Stimulated activated CD8-positive, alpha-beta memory T cell treated with anti-CD3 and anti-CD28 coated beads, Interleukin-15, amount 100 ng/mL, for 1 hour (primary cell): ENCODE data around the gene RSBN1L.
A peak's percentile ranks its signal among the peaks of the same experiment; 100 is the strongest.

Experiments
- DNase-seq: peaks from one replicate; pipeline ENCODE4 v3.0.0-alpha.2; 2020; ENCODE audit warnings: low read depth

RSBN1L gene

GRCh38 chr7:77731716-77732115 lies 35.5 kb downstream of the RSBN1L start:
- DNase-seq: no peak

- DNase-seq: no peak
Measured at GRCh38 chr7:77734659-77735421, 38.6 kb downstream of the RSBN1L start.

GRCh38 chr7:77735457-77735856 lies 39.2 kb downstream of the RSBN1L start:
- DNase-seq: no peak

- DNase-seq: no peak
Measured at GRCh38 chr7:77736991-77737390, 40.7 kb downstream of the RSBN1L start.

GRCh38 chr7:77738382-77738781 lies 42.1 kb downstream of the RSBN1L start:
- no peak for DNase-seq

- no peak for DNase-seq
Measured at GRCh38 chr7:77738871-77739270, 42.6 kb downstream of the RSBN1L start.

- DNase-seq: no peak
Measured at GRCh38 chr7:77740257-77740656, 44.0 kb downstream of the RSBN1L start.

- DNase-seq: no peak
Measured at GRCh38 chr7:77743518-77743917, 47.3 kb downstream of the RSBN1L start.

- DNase-seq: no peak
Measured at GRCh38 chr7:77745746-77746145, 49.5 kb downstream of the RSBN1L start.

GRCh38 chr7:77746164-77746823 lies 50.0 kb downstream of the RSBN1L start:
- no peak for DNase-seq

GRCh38 chr7:77746824-77747165 lies 50.5 kb downstream of the RSBN1L start:
- DNase-seq: no peak

- DNase-seq: no peak
Measured at GRCh38 chr7:77747178-77747577, 50.9 kb downstream of the RSBN1L start.

- no peak for DNase-seq
Measured at GRCh38 chr7:77747718-77748117, 51.5 kb downstream of the RSBN1L start.

GRCh38 chr7:77752016-77752415 lies 55.8 kb downstream of the RSBN1L start:
- no peak for DNase-seq

GRCh38 chr7:77753173-77753572 lies 56.9 kb downstream of the RSBN1L start:
- DNase-seq: no peak

GRCh38 chr7:77757589-77757988 lies 61.3 kb downstream of the RSBN1L start:
- no peak for DNase-seq

GRCh38 chr7:77759294-77759889 lies 63.1 kb downstream of the RSBN1L start:
- DNase-seq: peak; percentile 50

- no peak for DNase-seq
Measured at GRCh38 chr7:77760809-77761453, 64.7 kb downstream of the RSBN1L start.

GRCh38 chr7:77765481-77765880 lies 69.2 kb downstream of the RSBN1L start:
- no peak for DNase-seq

GRCh38 chr7:77765906-77766800 lies 69.9 kb downstream of the RSBN1L start:
- DNase-seq: no peak

- no peak for DNase-seq
Measured at GRCh38 chr7:77766801-77767605, 70.7 kb downstream of the RSBN1L start.
